GM18507 (cell line): Measurements from ENCODE around the gene CORO2B.

Experiments used
- DNase-seq: peaks from one replicate; pipeline ENCODE4 v3.0.0; 2011; ENCODE audit warnings: low read depth; ENCODE audit not compliant: insufficient read length; ENCODE audit errors: extremely low spot score
- FAIRE-seq: peaks from 2 replicates; lab custom pipeline; 2011; peaks lifted over from hg19 to GRCh38; lab: Jason Lieb, UNC

CORO2B gene

GRCh38 chr15:68682330-68682729 lies 103.5 kb downstream of the CORO2B start:
- FAIRE-seq (no peak), DNase-seq (no peak)

- DNase-seq = no peak
- no peak for FAIRE-seq
These were observed 104.2 kb downstream of the CORO2B start for GRCh38 chr15:68683026-68683425.

DNA sequence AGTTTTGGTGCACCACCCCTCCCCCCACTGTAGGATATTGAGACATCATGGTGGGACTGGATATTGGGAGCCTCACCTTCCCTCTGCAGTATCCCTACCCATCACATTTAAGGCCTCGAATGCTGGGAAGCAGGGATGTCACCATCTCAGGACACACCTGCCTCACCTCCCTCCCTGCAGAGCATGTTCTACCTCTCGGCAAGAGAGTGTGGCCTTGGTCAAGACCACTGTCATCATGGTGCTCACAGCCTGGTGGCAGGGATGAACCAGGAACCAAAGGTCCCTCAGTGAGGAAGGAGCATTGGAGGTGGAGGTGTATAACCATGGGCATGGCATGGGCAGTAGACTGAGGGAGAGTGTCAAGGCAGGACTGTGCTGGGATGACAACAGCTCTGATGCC lies 104.8 kb downstream of the CORO2B start:
- no peak for DNase-seq
- no peak for FAIRE-seq

DNA sequence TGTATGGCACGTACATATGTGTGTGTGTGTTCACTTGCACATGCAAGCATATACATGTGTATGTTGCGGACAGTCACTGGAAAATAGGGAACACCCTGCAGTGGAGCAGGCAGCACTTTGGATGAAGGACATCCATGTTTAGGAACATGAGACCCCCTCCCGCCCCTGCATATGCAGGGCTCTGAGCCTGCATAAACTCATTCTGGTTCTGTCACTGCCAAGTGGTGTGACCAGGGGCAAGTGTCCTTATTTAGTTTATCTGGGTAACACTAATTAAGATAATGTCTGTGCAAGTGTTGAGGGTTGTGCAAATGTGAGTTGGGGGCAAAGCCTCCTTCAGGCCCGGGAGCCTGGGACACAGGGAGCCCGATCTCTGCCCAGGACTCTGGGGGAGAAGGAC lies 105.7 kb downstream of the CORO2B start:
- FAIRE-seq (no peak), DNase-seq (no peak)

GRCh38 chr15:68687136-68687735 lies 108.4 kb downstream of the CORO2B start:
- no peak for FAIRE-seq
- DNase-seq = no peak

- no peak for FAIRE-seq
These were observed 112.9 kb downstream of the CORO2B start for GRCh38 chr15:68691705-68692104.

DNA sequence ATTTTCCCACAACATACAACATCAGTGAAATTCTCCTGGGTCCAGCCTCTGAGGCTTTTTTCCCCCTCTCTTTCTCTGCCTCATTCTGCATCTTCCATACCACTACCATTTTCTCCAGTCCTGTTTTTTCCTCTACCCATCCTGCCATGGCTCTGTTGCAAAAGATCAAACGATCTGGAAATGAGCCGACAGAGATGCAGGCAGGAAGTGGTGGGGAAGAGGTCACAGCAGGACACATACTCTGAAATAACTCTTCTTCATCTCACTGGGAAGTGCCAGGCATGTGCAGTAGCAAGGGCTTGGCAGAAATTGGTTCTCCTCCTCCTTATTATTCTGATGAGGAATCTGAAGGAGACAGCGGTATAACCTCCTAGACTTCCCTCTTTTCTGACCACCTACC lies 114.3 kb downstream of the CORO2B start:
- no peak for DNase-seq
- FAIRE-seq = no peak

More at GRCh38 chr15:68691705-68692104, 112.9 kb downstream of the CORO2B start:
- no peak for DNase-seq

DNA sequence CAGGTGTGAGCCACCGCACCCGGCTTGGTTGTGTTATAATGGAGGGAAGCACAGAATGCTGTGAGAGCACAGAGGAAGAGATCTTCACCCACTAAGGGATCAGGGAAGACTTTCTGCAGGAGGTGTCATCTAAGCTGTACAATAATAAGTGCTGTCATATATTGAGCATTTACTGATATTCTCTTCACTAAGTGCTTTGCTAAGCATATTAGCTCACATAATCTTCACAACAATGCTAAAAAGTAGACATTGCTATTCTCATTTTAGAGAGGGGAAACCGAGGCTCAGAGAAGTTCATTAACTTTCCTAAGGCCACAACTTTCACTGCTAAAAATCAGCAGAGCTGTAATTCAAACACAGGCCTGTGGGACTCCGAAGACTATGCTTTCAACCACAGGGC lies 115.3 kb downstream of the CORO2B start:
- DNase-seq (no peak), FAIRE-seq (no peak)

DNA sequence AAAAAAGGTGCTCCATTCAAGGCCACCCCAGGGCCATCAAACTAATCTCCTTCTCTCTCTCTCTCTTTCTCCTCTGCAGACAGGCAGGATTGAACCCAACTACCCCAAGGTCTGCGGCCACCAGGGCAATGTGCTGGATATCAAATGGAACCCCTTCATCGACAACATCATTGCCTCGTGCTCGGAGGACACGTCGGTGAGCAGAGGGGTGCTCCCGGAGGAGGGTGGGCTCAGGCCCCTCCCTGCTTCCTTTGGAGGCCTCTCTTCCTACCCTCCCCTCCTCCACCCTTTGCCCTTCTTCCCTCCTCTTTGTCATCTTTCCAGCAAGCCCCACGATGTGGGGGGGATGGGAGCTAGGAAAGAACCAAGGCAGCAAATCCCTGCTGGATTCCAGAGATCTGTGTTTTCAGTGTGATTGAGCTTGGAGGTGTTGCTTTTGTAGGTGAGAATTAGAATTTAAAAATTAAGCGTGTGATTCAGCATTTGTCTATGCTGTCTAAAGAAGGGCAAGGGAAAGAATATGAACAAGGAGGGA lies 116.3 kb downstream of the CORO2B start:
- no peak for FAIRE-seq

DNA sequence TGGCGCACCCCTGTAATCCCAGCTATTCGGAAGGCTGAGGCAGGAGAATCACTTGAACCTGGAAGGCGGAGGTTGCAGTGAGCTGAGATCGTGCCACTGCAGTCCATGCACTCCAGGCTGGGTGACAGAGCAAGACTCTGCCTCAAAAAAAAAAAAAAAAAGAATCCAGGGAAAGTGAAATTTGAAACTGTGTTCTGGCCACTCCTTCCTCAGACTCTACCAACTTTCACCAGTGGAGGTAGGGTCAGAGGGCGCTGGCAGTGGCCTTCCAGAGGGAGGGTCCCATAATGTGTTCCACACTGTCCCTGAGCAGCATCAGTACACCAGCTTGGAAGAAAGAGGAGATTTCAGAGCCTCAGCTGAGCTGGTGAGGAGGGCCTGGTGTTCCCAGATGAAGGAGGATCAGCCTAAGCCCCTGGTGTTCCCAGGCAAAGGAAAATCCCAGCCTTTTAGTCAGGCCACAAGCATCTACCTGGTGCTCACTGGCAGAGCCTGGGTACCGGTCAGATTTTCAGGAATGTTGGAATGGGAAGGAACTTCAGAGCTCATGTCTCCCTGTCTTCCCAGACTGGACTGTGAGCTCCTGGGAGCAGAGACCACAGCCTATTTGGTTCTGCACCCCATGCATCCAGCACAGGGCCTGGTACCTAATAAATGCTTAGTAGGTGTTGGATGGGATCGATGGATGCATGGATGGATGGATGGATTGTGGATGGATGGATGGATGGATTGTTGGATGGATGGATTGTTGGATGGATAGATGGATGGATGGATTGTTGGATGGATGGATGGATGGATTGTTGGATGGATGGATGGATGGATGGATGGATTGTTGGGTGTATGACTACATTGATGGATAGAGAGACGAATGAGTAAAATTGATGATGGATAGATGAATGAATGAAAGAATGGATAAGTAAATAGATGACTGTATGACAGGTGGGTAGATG lies 117.9 kb downstream of the CORO2B start:
- DNase-seq (no peak), FAIRE-seq (no peak)

More for the DNA sequence above, 116.3 kb downstream of the CORO2B start:
- DNase-seq = no peak

GRCh38 chr15:68697711-68698690 lies 119.2 kb downstream of the CORO2B start:
- no peak for DNase-seq
- no peak for FAIRE-seq

DNA sequence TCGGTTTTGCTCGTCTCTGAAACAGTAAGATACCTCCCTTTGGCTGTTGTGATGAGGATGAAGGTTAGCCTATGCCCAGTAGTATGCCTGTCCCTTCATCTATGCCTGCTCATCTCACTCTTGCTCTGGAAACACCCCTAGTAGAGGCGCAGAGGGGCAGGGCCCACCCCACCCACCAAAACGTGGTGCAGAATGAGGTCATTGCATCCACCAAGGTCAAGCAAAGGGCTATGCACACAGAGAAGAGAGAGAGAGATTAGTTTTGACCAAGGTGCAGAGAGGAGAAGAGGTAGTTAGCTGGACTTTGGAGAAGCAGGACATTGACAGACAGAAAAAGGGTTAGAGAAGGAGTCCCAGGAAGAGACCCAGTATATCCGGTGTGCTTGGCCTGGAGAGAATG lies 119.9 kb downstream of the CORO2B start:
- FAIRE-seq (no peak), DNase-seq (no peak)

DNA sequence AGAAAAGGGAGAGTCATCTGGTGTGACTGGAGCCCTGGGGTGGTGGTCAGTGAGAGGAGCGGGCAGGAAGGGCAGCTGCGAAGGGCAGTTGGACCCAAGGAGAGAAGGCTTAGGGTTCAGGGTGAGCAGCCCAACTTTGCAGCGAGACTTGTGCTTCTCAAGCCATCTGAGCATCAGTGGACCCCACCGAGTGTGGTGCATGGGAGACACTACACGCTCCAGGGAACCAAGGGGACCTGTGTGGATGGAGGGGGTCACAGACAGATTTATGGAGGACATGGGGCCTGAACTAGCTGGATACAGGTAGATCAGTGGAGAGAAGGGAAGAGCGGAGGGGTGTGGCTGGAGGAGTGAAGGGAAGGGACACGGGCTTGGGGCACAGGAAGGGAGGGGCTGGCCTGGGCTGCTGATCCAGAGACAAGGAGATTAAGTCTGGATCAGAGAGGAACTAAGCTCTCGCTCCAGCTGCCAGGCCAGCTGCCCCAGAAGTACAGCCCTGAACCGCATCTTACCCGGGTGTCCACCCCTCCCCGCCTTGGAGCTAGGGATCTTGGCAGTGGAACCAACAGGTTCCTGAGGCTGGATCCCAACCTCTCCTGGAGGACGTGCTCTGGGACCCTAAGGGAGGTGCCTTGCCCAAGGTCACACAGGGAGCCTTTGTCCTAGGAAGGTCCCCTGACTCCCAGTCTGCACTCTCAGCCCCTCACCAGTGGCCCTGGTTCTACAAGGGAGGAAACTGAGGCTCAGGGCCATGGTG lies 120.5 kb downstream of the CORO2B start:
- FAIRE-seq = no peak
- DNase-seq = no peak

GRCh38 chr15:68699881-68700454 lies 121.2 kb downstream of the CORO2B start:
- FAIRE-seq = no peak
- no peak for DNase-seq

GRCh38 chr15:68700455-68701123 lies 121.8 kb downstream of the CORO2B start:
- no peak for DNase-seq
- FAIRE-seq = no peak

GRCh38 chr15:68701886-68702285 lies 123.1 kb downstream of the CORO2B start:
- FAIRE-seq (no peak), DNase-seq (no peak)

- no peak for DNase-seq
- no peak for FAIRE-seq
These were observed 125.8 kb downstream of the CORO2B start for GRCh38 chr15:68704496-68705021.

- FAIRE-seq = no peak
- DNase-seq = no peak
These were observed 127.5 kb downstream of the CORO2B start for GRCh38 chr15:68706256-68706655.
